ACC112 (cell line): ENCODE measurements around the gene ESPNL.
A peak's percentile ranks its signal among the peaks of the same experiment; 100 is the strongest.

Experiments
- H2AFZ ChIP-seq: fragments of 200-600 bp; sonication (generic); one replicate; pipeline ENCODE4 v1.6.0; 2017; ENCODE audit warnings: antibody characterized with exemption, low read length; ENCODE audit not compliant: unreplicated experiment
- H3K27ac ChIP-seq: fragments of 200-600 bp; sonication (generic); 2 replicates; pipeline ENCODE4 v1.5.1; 2014; ENCODE audit warnings: low read depth, mild to moderate bottlenecking, antibody characterized with exemption, low read length, moderate library complexity
- H3K27me3 ChIP-seq: fragments of 200-600 bp; sonication (generic); 2 replicates; pipeline ENCODE4 v1.6.1; 2014; ENCODE audit warnings: mild to moderate bottlenecking, antibody characterized with exemption, low read length, moderate library complexity, mixed read lengths; ENCODE audit not compliant: insufficient read depth
- H3K36me3 ChIP-seq: fragments of 200-600 bp; sonication (generic); 2 replicates; pipeline ENCODE4 v1.6.1; 2016; ENCODE audit warnings: mild to moderate bottlenecking, antibody characterized with exemption, low read length, moderate library complexity, mixed read lengths; ENCODE audit not compliant: insufficient read depth
- H3K4me1 ChIP-seq: fragments of 200-600 bp; sonication (generic); one replicate; pipeline ENCODE4 v1.6.1; 2016; ENCODE audit warnings: low read length, mixed read lengths; ENCODE audit not compliant: insufficient read depth, unreplicated experiment, control insufficient read depth
- H3K4me3 ChIP-seq: fragments of 200-600 bp; sonication (generic); 2 replicates; pipeline ENCODE4 v1.5.1; 2014; ENCODE audit warnings: mild to moderate bottlenecking, low read depth, low read length
- H3K79me2 ChIP-seq: fragments of 200-600 bp; sonication (generic); one replicate; pipeline ENCODE4 v1.6.0; 2016; ENCODE audit warnings: low read length; ENCODE audit not compliant: control insufficient read depth, unreplicated experiment, insufficient read depth

Gene ESPNL

GRCh38 chr2:238162846-238163441 is 62.8 kb downstream of the ESPNL start:
- Histone ChIP-seq H3K27ac (no peak overlapping the region), H3K4me3 (no peak overlapping the region), H3K36me3 (no peaks in the 10 kb centered on the region), H3K27me3 (peaks cover 14% of the 10 kb centered on the region; the same call in 1 of the 2 replicates), H3K79me2 (no peaks in the 10 kb centered on the region), H3K4me1 (peaks cover 16% of the 10 kb centered on the region), H2AFZ (no peak overlapping the region)

GRCh38 chr2:238163481-238164198 is 63.5 kb downstream of the ESPNL start:
- Histone ChIP-seq H3K4me3 (peak overlapping the region; percentile 56; the same call in 1 of the 2 replicates), H3K36me3 (no peaks in the 10 kb centered on the region), H3K4me1 (peaks cover 23% of the 10 kb centered on the region), H3K27me3 (peaks cover 14% of the 10 kb centered on the region; the same call in 1 of the 2 replicates), H3K79me2 (no peaks in the 10 kb centered on the region), H3K27ac (no peak overlapping the region), H2AFZ (no peak overlapping the region)

GRCh38 chr2:238164906-238165287 is 64.8 kb downstream of the ESPNL start:
- peaks cover 30% of the 10 kb centered on the region for H3K4me1 ChIP-seq
- no peak overlapping the region for H2AFZ ChIP-seq
- no peaks in the 10 kb centered on the region for H3K36me3 ChIP-seq
- H3K4me3 ChIP-seq: no peak overlapping the region
- H3K79me2 ChIP-seq: no peaks in the 10 kb centered on the region
- H3K27me3 ChIP-seq: peaks cover 14% of the 10 kb centered on the region; the same call in 1 of the 2 replicates
- H3K27ac ChIP-seq: no peak overlapping the region

- Histone ChIP-seq H3K27ac (no peak overlapping the region), H2AFZ (no peak overlapping the region), H3K27me3 (peaks cover 14% of the 10 kb centered on the region; the same call in 1 of the 2 replicates), H3K4me3 (no peak overlapping the region), H3K79me2 (no peaks in the 10 kb centered on the region), H3K4me1 (peaks cover 31% of the 10 kb centered on the region), H3K36me3 (no peaks in the 10 kb centered on the region)
These were observed 65.3 kb downstream of the ESPNL start for GRCh38 chr2:238165288-238165921.

GRCh38 chr2:238166391-238167343 is 66.5 kb downstream of the ESPNL start:
- Histone ChIP-seq H3K79me2 (no peaks in the 10 kb centered on the region), H2AFZ (no peak overlapping the region), H3K4me3 (no peak overlapping the region), H3K4me1 (peaks cover 42% of the 10 kb centered on the region), H3K27me3 (peaks cover 14% of the 10 kb centered on the region; the same call in 1 of the 2 replicates), H3K27ac (no peak overlapping the region; the same call in 1 of the 2 replicates), H3K36me3 (no peaks in the 10 kb centered on the region; the same call in 1 of the 2 replicates)

- Histone ChIP-seq H3K4me1 (peaks cover 45% of the 10 kb centered on the region), H3K27ac (peak overlapping the region; percentile 99)
These were observed 67.2 kb downstream of the ESPNL start for GRCh38 chr2:238167344-238167715.

GRCh38 chr2:238167761-238168160 is 67.6 kb downstream of the ESPNL start:
- H3K27me3 ChIP-seq: peaks cover 14% of the 10 kb centered on the region; the same call in 1 of the 2 replicates
- no peaks in the 10 kb centered on the region; the same call in 1 of the 2 replicates for H3K36me3 ChIP-seq
- no peak overlapping the region for H3K4me3 ChIP-seq
- H3K4me1 ChIP-seq: peaks cover 45% of the 10 kb centered on the region
- H3K79me2 ChIP-seq: no peaks in the 10 kb centered on the region
- H2AFZ ChIP-seq: no peak overlapping the region
- peak overlapping the region; percentile 99 for H3K27ac ChIP-seq

More at GRCh38 chr2:238167344-238167715, 67.2 kb downstream of the ESPNL start:
- Histone ChIP-seq H3K4me3 (no peak overlapping the region), H3K27me3 (peaks cover 14% of the 10 kb centered on the region; the same call in 1 of the 2 replicates), H3K79me2 (no peaks in the 10 kb centered on the region), H2AFZ (no peak overlapping the region), H3K36me3 (no peaks in the 10 kb centered on the region; the same call in 1 of the 2 replicates)

- Histone ChIP-seq H3K4me3 (peak overlapping the region; percentile 68), H2AFZ (no peak overlapping the region), H3K36me3 (no peaks in the 10 kb centered on the region; the same call in 1 of the 2 replicates), H3K79me2 (no peaks in the 10 kb centered on the region), H3K4me1 (peaks cover 45% of the 10 kb centered on the region), H3K27me3 (peaks cover 8% of the 10 kb centered on the region; the same call in 1 of the 2 replicates), H3K27ac (peak overlapping the region; percentile 99)
These were observed 68.3 kb downstream of the ESPNL start for GRCh38 chr2:238168196-238169047.

GRCh38 chr2:238169048-238169707 is 69.0 kb downstream of the ESPNL start:
- Histone ChIP-seq H3K4me3 (peak overlapping the region; percentile 68), H3K36me3 (no peaks in the 10 kb centered on the region; the same call in 1 of the 2 replicates), H3K27me3 (peaks cover under 1% of the 10 kb centered on the region; the same call in 1 of the 2 replicates), H3K79me2 (no peaks in the 10 kb centered on the region), H2AFZ (no peak overlapping the region), H3K4me1 (peaks cover 45% of the 10 kb centered on the region), H3K27ac (peak overlapping the region; percentile 99)
